GM23248 (cell line): ENCODE measurements around the gene PDILT. TPM values are rescaled to one million over a fixed set of nuclear protein-coding genes. Genes with fewer than 3 reads are reported as not detected.

Experiments used
- DNase-seq: peaks from one replicate; pipeline ENCODE4 v3.0.0-alpha.2; 2015
- H2AFZ ChIP-seq: fragments of 200-600 bp; sonication (generic); 2 replicates; pipeline ENCODE4 v1.6.1; 2016; ENCODE audit warnings: antibody characterized with exemption
- H3F3A ChIP-seq: fragments of 200-600 bp; sonication (generic); 2 replicates; pipeline ENCODE4 v1.6.1; 2016; ENCODE audit warnings: mild to moderate bottlenecking, antibody characterized with exemption, mixed run types; ENCODE audit not compliant: insufficient read depth
- H3K27ac ChIP-seq: fragments of 200-600 bp; sonication (generic); 2 replicates; pipeline ENCODE4 v1.5.1; 2016; ENCODE audit warnings: mild to moderate bottlenecking
- H3K27me3 ChIP-seq: fragments of 200-600 bp; sonication (generic); replicated peaks from 2 replicates; pipeline ENCODE4 v1.6.1; 2016; ENCODE audit warnings: mild to moderate bottlenecking; ENCODE audit not compliant: insufficient read depth
- H3K36me3 ChIP-seq: fragments of 200-600 bp; sonication (generic); 2 replicates; pipeline ENCODE4 v1.6.1; 2016; ENCODE audit warnings: low read depth, mild to moderate bottlenecking
- H3K4me1 ChIP-seq: fragments of 200-600 bp; sonication (generic); 2 replicates; pipeline ENCODE4 v1.6.1; 2016; ENCODE audit warnings: mild to moderate bottlenecking; ENCODE audit not compliant: insufficient read depth
- H3K4me2 ChIP-seq: fragments of 200-600 bp; sonication (generic); one replicate; pipeline ENCODE4 v1.6.1; 2016; ENCODE audit warnings: mild to moderate bottlenecking; ENCODE audit not compliant: unreplicated experiment
- H3K4me3 ChIP-seq: fragments of 200-600 bp; sonication (generic); 2 replicates; pipeline ENCODE4 v1.5.1; 2016; ENCODE audit warnings: mild to moderate bottlenecking
- H3K79me2 ChIP-seq: fragments of 200-600 bp; sonication (generic); 2 replicates; pipeline ENCODE4 v1.6.1; 2016; ENCODE audit warnings: mild to moderate bottlenecking; ENCODE audit not compliant: insufficient read depth
- H3K9ac ChIP-seq: fragments of 200-600 bp; sonication (generic); 2 replicates; pipeline ENCODE4 v1.6.1; 2016; ENCODE audit warnings: mild to moderate bottlenecking
- H3K9me2 ChIP-seq: fragments of 200-600 bp; sonication (generic); 2 replicates; pipeline ENCODE4 v1.6.1; 2016; ENCODE audit warnings: mixed run types, mild to moderate bottlenecking, moderate library complexity; ENCODE audit not compliant: insufficient read depth
- H3K9me3 ChIP-seq: fragments of 200-600 bp; sonication (generic); one replicate; pipeline ENCODE4 v1.6.1; 2017; ENCODE audit warnings: low read depth
- H4K20me1 ChIP-seq: fragments of 200-600 bp; sonication (generic); 2 replicates; pipeline ENCODE4 v1.6.0; 2016; ENCODE audit not compliant: insufficient read depth
- EZH2 ChIP-seq: fragments of 200-600 bp; sonication (generic); IDR thresholded peaks from 2 replicates; pipeline ENCODE4 v1.6.1; 2018; ENCODE audit warnings: antibody characterized with exemption, mild to moderate bottlenecking; ENCODE audit not compliant: insufficient read depth, poor library complexity, severe bottlenecking
- EZH2phosphoT487 ChIP-seq: fragments of 200-600 bp; sonication (generic); IDR thresholded peaks from 2 replicates; pipeline ENCODE4 v1.6.1; 2018; ENCODE audit warnings: antibody characterized with exemption, moderate library complexity, mild to moderate bottlenecking, low read depth; ENCODE audit not compliant: insufficient read depth
- WGBS, 2 experiments: methylation state at CpG; one replicate each; pipeline ENCODE4 v1.1.6; 2015 to 2017; ENCODE audit warnings: low lambda C conversion rate in 2 of 2, low coverage in 1 of 2; ENCODE audit errors: missing lambda C conversion rate in 2 of 2; 5-methylcytosine and 5-hydroxymethylcytosine counted together
- in situ Hi-C: fragments of 300-500 bp; cut with MboI; formaldehyde crosslinking; loops from 2 replicates; pipeline ENCODE4 v1.15.0; 2020
- polyA plus RNA-seq: library from polyadenylated mRNA; unstranded; fragments of >200 nt; fragmentation: Nextera tagmentation; extraction: Ambion mirVana; gene quantifications from 2 replicates; pipeline ENCODE4 v1.2.1, GENCODE V29; 2016
- total RNA-seq: library from RNA; depleted of rRNA; stranded (reverse); fragments of >200 nt; shearing (Covaris generic); gene quantifications from 2 replicates; pipeline ENCODE4 v1.2.3, GENCODE V29; 2014

PDILT gene
- total and polyA plus RNA-seq, 2 experiments from 2014 or later = not detected

DNA sequence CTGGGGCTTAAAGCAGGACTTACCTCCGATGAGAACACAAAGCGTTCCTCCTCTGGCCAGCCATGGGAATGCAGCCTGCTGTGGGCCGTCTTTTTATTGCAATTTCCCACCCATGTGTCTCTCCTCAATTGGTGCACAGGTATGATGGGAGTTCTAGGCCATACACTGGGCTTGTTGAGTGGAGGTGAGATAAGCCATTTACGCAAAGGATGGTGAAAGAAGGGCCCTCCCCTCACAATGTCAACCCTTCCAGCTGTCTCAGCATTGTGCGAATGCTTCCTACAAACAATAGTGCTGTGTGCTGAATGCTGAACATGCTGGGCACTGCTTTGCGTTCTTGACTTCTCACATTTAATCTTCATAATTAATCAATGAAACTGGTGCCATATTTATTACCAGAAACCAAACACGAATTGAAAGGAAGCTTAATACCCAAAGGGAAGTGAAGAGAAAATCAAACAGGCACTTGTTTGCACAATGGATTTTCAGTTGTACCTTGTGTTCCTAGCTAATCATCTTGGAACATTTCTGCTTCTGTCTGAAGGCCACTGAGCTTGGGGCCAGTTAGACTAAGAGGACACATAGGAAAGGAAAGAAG is 77.0 kb downstream of the PDILT start, which contains the start of gene GP2:
TSS of gene GP2 (minus strand) at position 70 of the 598 bp plus-strand sequence. CDS start 1,082 bp downstream, outside the sequence.
- H4K20me1 ChIP-seq = no peaks in the 10 kb centered on the region
- no peak within 1 kb of the TSS for H3K4me2 ChIP-seq
- in situ Hi-C loops = no loop called here
- no peaks in the 10 kb centered on the region for H3K9me2 ChIP-seq
- H3K9ac ChIP-seq = no peak within 1 kb of the TSS
- no peaks in the 10 kb centered on the region for H3K27me3 ChIP-seq
- DNase-seq = no peak
- no peak within 1 kb of the TSS for H3K27ac ChIP-seq
- no peak for TF ChIP-seq EZH2phosphoT487
- no peaks in the 10 kb centered on the region for H3K4me1 ChIP-seq
- WGBS, 2 experiments = 37 to 44% methylated on average over 7 of the region's 7 CpGs
- H3F3A ChIP-seq = no peaks in the 10 kb centered on the region
- H3K36me3 ChIP-seq = no peaks in the 10 kb centered on the region
- no peaks in the 10 kb centered on the region for H3K9me3 ChIP-seq
- no peak within 1 kb of the TSS for H2AFZ ChIP-seq
- H3K79me2 ChIP-seq = no peaks in the 10 kb centered on the region
- no peak within 1 kb of the TSS for H3K4me3 ChIP-seq

DNA sequence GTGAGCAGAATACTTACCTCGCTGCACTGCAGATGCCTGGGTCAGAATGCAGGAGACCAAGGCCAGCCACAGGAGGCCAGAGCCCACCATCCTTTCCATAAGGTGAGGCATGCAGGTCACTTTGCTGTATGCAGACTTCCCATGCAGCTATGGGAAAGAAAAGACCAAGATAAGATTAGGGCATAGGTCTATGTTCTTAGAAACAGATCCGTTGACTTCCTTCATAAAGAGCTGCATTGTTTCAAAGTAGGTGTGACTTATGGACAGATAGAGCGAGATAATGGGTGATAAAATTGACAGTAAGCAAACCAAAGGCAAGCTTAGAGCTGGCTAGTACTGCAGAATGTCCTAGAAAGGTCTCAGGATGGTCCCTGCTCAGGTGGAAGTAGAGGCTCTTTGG is 78.2 kb downstream of the PDILT start:
- TF ChIP-seq EZH2 (no peak), EZH2phosphoT487 (no peak)
- H3K9me3 ChIP-seq = no peaks in the 10 kb centered on the region
- no peaks in the 10 kb centered on the region for H3K79me2 ChIP-seq
- no peak overlapping the region for H3K4me3 ChIP-seq
- 12 to 14% methylated on average over 3 of the region's 3 CpGs for WGBS, 2 experiments
- no peak overlapping the region for H3K9ac ChIP-seq
- no peaks in the 10 kb centered on the region for H3K9me2 ChIP-seq
- H3K27me3 ChIP-seq = no peaks in the 10 kb centered on the region
- H3K4me2 ChIP-seq = no peak overlapping the region
- in situ Hi-C loops = no loop called here
- no peaks in the 10 kb centered on the region for H4K20me1 ChIP-seq
- no peak overlapping the region for H3K27ac ChIP-seq
- H3F3A ChIP-seq = no peaks in the 10 kb centered on the region
- H3K36me3 ChIP-seq = no peaks in the 10 kb centered on the region
- no peaks in the 10 kb centered on the region for H3K4me1 ChIP-seq
- no peak overlapping the region for H2AFZ ChIP-seq
- DNase-seq = no peak

DNA sequence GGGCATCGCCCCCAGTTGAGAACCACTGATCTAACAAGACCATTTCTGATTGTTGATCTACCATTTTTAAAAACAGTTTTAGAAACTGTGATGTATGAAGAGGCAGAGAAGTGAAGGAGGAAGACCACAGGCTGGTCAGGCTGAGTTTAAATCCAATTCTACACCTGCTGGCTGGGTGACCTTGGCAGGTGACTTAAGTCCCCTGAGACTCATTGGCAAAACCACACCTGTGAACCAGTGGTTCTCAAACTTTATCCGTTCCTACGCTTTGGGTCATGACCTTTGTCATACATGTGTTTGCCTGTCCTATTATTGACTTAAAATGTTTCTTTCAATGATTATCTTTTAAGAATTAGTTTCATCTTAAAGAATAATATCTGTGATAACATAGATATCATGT is 79.5 kb downstream of the PDILT start:
- no peaks in the 10 kb centered on the region for H3K4me1 ChIP-seq
- no peak for DNase-seq
- H3K4me2 ChIP-seq = no peak overlapping the region
- H3F3A ChIP-seq = no peaks in the 10 kb centered on the region
- H3K36me3 ChIP-seq = no peaks in the 10 kb centered on the region
- H3K9me3 ChIP-seq = no peaks in the 10 kb centered on the region
- H4K20me1 ChIP-seq = no peaks in the 10 kb centered on the region
- TF ChIP-seq EZH2phosphoT487 (no peak), EZH2 (no peak)
- no peak overlapping the region for H2AFZ ChIP-seq
- H3K27ac ChIP-seq = no peak overlapping the region
- 13 to 15% methylated on average over 3 of the region's 3 CpGs for WGBS, 2 experiments
- no peak overlapping the region for H3K4me3 ChIP-seq
- in situ Hi-C loops = no loop called here
- H3K27me3 ChIP-seq = no peaks in the 10 kb centered on the region
- H3K79me2 ChIP-seq = no peaks in the 10 kb centered on the region
- no peaks in the 10 kb centered on the region for H3K9me2 ChIP-seq
- no peak overlapping the region for H3K9ac ChIP-seq

DNA sequence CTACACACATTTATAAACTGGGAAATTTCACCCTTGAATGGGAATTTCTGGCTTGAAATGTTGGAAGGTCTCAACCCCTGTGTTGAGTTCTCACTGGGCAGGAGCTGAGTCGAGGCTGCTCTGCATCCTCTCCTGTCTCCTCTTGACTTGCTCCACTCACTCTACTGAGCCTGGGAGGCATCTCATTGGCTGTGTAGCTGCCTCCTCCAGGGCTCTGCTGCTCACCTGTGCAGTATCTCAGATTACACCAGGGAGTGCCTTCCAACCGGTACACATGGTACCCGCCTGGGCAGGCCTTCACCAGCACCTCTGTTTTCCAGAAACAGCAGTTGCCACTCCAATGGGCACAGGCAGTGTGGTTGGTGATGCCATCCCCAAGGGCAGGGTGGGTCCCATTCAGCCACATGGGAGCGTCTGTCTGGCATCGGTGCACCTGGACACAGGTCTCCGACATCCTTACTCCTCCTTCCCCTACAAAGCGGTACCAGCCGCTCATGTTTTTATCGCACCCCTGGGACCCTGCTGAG is 80.9 kb downstream of the PDILT start:
- DNase-seq = no peak
- Histone ChIP-seq H3K9me2 (no peaks in the 10 kb centered on the region), H3K9ac (no peak overlapping the region), H2AFZ (no peak overlapping the region), H3K4me3 (no peak overlapping the region), H4K20me1 (no peaks in the 10 kb centered on the region), H3K36me3 (no peaks in the 10 kb centered on the region), H3K4me2 (no peak overlapping the region), H3K27ac (no peak overlapping the region), H3K27me3 (no peaks in the 10 kb centered on the region), H3K4me1 (no peaks in the 10 kb centered on the region), H3F3A (no peaks in the 10 kb centered on the region), H3K79me2 (no peaks in the 10 kb centered on the region), H3K9me3 (no peaks in the 10 kb centered on the region)
- no peak for TF ChIP-seq EZH2
- TF ChIP-seq EZH2phosphoT487 = no peak
- WGBS, 2 experiments = 52 to 55% methylated on average over 9 of the region's 9 CpGs
- in situ Hi-C loops = no loop called here

DNA sequence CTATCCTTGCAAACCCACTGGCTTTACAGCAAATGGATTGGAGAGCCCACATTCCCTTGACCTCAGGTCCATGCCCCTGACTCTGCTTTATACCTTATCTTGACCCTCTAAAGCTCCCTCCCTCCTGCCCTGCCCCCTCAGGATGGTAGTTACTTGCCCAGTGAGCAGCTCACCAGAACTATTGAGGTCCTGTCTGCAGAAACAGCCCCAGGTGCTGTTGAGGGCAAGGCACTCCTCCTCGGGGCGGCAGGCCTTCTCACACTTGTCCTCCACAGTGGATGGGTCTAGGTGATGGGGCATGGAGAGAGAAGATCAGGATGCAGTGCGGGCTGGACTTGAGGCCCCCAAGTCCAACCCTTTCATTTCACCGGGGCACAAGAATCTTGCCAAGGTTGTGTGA is 81.8 kb downstream of the PDILT start:
- Histone ChIP-seq H3K27ac (no peak overlapping the region), H3K9me3 (no peaks in the 10 kb centered on the region), H3K27me3 (no peaks in the 10 kb centered on the region), H3K36me3 (no peaks in the 10 kb centered on the region), H4K20me1 (no peaks in the 10 kb centered on the region), H3F3A (no peaks in the 10 kb centered on the region), H3K9ac (no peak overlapping the region), H3K79me2 (no peaks in the 10 kb centered on the region), H3K4me3 (no peak overlapping the region), H3K4me1 (no peaks in the 10 kb centered on the region), H3K9me2 (no peaks in the 10 kb centered on the region), H2AFZ (no peak overlapping the region), H3K4me2 (no peak overlapping the region)
- TF ChIP-seq EZH2 (no peak), EZH2phosphoT487 (no peak)
- in situ Hi-C loops = no loop called here
- WGBS, 2 experiments = 17 to 19% methylated on average over 4 of the region's 4 CpGs
- DNase-seq = no peak
